Natural killer cell (primary cell): Measurements from ENCODE around the gene SKP2. TPM values are rescaled to one million over a fixed set of nuclear protein-coding genes. Genes with fewer than 3 reads are reported as not detected.

Experiments used
- ATAC-seq, 3 donors: fragments of 150-1000 bp in 2 of 3; fragments of 200-7000 bp in 1 of 3; cut with Tn5 transposase; 1 replicate in 1 of 3; 2 replicates in 2 of 3; pipeline ENCODE4 v1.10.0; 2021; ENCODE audit warnings: mild to moderate bottlenecking in 2 of 3, moderate library complexity in 2 of 3
- DNase-seq, 2 donors: peaks; one replicate each; pipeline versions ENCODE4 v3.0.0 to v3.0.0-alpha.2; 2013 to 2021; ENCODE audit warnings: mixed read lengths in 1 of 2
- H3K27ac ChIP-seq: one replicate; pipeline ENCODE4 v1.5.1; 2013; ENCODE audit warnings: mild to moderate bottlenecking, low read length
- H3K27me3 ChIP-seq: one replicate; pipeline ENCODE4 v1.6.1; 2013; ENCODE audit warnings: low read length; ENCODE audit not compliant: control insufficient read depth, insufficient read depth
- H3K36me3 ChIP-seq: one replicate; pipeline ENCODE4 v1.6.1; 2013; ENCODE audit warnings: low read length; ENCODE audit not compliant: control insufficient read depth, insufficient read depth
- H3K4me1 ChIP-seq: one replicate; pipeline ENCODE4 v1.6.1; 2013; ENCODE audit warnings: low read length; ENCODE audit not compliant: control insufficient read depth, insufficient read depth
- H3K4me3 ChIP-seq: one replicate; pipeline ENCODE4 v1.5.1; 2013; ENCODE audit warnings: low read length
- H3K9me3 ChIP-seq: one replicate; pipeline ENCODE4 v1.6.1; 2013; ENCODE audit warnings: low read length; ENCODE audit not compliant: control insufficient read depth, insufficient read depth
- H3K27ac Mint-ChIP-seq, 2 donors: one replicate each; pipeline ENCODE4 v1.8.0; 2022; ENCODE audit warnings: mild to moderate bottlenecking in 2 of 2, mixed read lengths in 2 of 2, moderate library complexity in 1 of 2
- H3K27me3 Mint-ChIP-seq, 2 donors: one replicate each; pipeline ENCODE4 v1.8.0; 2022; ENCODE audit warnings: low read depth in 2 of 2, mixed read lengths in 2 of 2
- H3K36me3 Mint-ChIP-seq: one replicate; pipeline ENCODE4 v1.8.0; 2022; ENCODE audit warnings: mixed read lengths
- H3K4me1 Mint-ChIP-seq, 2 donors: one replicate each; pipeline ENCODE4 v1.8.0; 2022; ENCODE audit warnings: mixed read lengths in 2 of 2
- H3K4me3 Mint-ChIP-seq: one replicate; pipeline ENCODE4 v1.8.0; 2022; ENCODE audit warnings: mild to moderate bottlenecking, moderate library complexity, mixed read lengths
- H3K9me3 Mint-ChIP-seq, 2 donors: one replicate each; pipeline ENCODE4 v1.8.0; 2022; ENCODE audit warnings: mixed read lengths in 2 of 2
- WGBS: methylation state at CpG from one replicate; pipeline ENCODE4 v1.1.7; 2013; ENCODE audit warnings: missing lambda C conversion rate; ENCODE audit not compliant: insufficient coverage; 5-methylcytosine and 5-hydroxymethylcytosine counted together
- intact Hi-C: fragments of 100-400 bp; cut with micrococcal nuclease; formaldehyde crosslinking; loops from one replicate; pipeline ENCODE4 v1.14.2; 2022
- total RNA-seq, 4 donors: library from RNA; stranded (reverse); fragments of 120-200 nt in 1 of 4; gene quantifications; one replicate each; pipeline versions ENCODE4 v1.2.3 to v1.2.4, GENCODE V29; 2013 to 2022
- TF ChIP-seq, protein P1 (sequence below): fragments of 200-600 bp; IDR thresholded peaks from one replicate; pipeline ENCODE4 v1.8.0; 2022; ENCODE audit warnings: antibody characterized with exemption

The SKP2 gene
- total RNA-seq, 3 donors from 2014 or later (not counting 1 experiment from before 2014, with no cell fraction given), result 12.0 to 20.5 (median 15.0) TPM

DNA sequence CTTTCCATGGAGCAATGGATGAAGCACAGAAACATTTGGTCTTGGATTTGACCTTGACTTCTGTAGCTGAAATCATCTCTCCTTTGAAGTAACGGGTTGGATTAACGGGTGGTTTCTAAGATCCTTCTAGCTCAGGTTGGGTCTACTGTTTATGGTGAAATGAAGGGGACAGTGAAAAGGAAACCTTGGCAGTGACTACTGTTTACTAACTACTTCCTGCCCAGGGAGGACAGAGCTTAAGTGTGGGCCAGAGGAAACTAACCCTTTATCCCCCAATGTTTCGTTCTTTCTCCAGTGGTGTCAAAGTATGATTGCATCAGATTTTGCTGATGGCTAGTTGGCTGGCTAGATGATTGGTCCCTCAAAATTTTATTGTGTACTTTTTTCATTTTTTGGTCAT is 22.2 kb downstream of the SKP2 start:
- DNase-seq (no peak), ATAC-seq (no peak)
- Histone ChIP-seq H3K4me1 (no peaks in the 10 kb centered on the region), H3K4me3 (no peak overlapping the region), H3K9me3 (no peaks in the 10 kb centered on the region), H3K27ac (no peak overlapping the region), H3K27me3 (no peaks in the 10 kb centered on the region), H3K36me3 (peaks cover 73% of the 10 kb centered on the region)
- H3K36me3 Mint-ChIP-seq, result peaks cover 33% of the 10 kb centered on the region
- H3K27ac Mint-ChIP-seq, result no peak overlapping the region
- H3K9me3 Mint-ChIP-seq, result no peaks in the 10 kb centered on the region
- no peaks in the 10 kb centered on the region for H3K27me3 Mint-ChIP-seq
- TF ChIP-seq, protein P1, sequence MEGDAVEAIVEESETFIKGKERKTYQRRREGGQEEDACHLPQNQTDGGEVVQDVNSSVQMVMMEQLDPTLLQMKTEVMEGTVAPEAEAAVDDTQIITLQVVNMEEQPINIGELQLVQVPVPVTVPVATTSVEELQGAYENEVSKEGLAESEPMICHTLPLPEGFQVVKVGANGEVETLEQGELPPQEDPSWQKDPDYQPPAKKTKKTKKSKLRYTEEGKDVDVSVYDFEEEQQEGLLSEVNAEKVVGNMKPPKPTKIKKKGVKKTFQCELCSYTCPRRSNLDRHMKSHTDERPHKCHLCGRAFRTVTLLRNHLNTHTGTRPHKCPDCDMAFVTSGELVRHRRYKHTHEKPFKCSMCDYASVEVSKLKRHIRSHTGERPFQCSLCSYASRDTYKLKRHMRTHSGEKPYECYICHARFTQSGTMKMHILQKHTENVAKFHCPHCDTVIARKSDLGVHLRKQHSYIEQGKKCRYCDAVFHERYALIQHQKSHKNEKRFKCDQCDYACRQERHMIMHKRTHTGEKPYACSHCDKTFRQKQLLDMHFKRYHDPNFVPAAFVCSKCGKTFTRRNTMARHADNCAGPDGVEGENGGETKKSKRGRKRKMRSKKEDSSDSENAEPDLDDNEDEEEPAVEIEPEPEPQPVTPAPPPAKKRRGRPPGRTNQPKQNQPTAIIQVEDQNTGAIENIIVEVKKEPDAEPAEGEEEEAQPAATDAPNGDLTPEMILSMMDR, result no peak
- no peak overlapping the region for H3K4me3 Mint-ChIP-seq
- no peaks in the 10 kb centered on the region for H3K4me1 Mint-ChIP-seq
- intact Hi-C loops, result no loop called here
- 100% methylated on average over 2 of the region's 3 CpGs for WGBS

DNA sequence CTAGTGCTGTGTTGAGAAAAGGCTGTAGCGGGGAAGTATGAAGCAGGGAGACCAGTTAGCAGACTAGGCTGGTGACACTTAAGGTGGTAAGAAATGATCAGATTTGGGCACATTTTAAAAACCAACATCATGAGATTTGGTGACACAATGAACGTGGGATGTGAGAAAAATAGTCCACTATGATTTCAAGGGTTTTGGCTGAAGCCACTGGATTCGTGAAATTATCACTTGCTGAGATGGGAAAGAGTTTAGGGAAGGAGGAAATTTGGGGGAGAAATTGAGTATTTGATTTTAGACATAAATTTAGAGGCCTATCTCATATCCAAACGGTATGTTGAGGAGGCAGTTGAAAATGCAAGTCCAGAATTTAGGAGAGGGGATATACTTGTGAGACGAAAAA is 23.1 kb downstream of the SKP2 start:
- WGBS, result 99% methylated on average over 4 of the region's 5 CpGs
- peaks cover 40% of the 10 kb centered on the region for H3K36me3 Mint-ChIP-seq
- no peaks in the 10 kb centered on the region for H3K9me3 ChIP-seq

DNA sequence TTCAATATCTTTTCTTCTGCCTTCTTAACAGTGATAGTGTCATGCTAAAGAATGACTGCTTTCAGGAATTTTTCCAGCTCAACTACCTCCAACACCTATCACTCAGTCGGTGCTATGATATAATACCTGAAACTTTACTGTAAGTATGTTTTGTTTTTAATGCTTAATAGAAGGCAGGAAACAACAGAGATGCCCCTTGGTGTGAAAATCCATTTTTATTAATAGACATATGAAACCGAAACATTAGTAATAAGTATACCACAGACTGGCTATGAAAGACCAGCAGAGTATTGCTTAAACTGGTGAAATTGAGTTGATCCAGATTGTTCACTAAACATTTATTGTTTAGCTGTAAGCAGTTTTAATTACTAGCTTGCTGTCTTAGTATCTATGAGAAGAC is 25.2 kb downstream of the SKP2 start:
- Histone ChIP-seq H3K36me3 (peaks cover 75% of the 10 kb centered on the region), H3K4me1 (no peaks in the 10 kb centered on the region), H3K27ac (no peak overlapping the region), H3K9me3 (no peaks in the 10 kb centered on the region), H3K4me3 (no peak overlapping the region), H3K27me3 (no peaks in the 10 kb centered on the region)
- TF ChIP-seq, protein P1, result no peak
- H3K4me3 Mint-ChIP-seq, result no peak overlapping the region
- ATAC-seq, result no peak
- H3K9me3 Mint-ChIP-seq, result no peaks in the 10 kb centered on the region
- H3K27ac Mint-ChIP-seq, result no peak overlapping the region
- no CpG with 5 or more reads among the region's 2 CpGs for WGBS
- H3K36me3 Mint-ChIP-seq, result peaks cover 38% of the 10 kb centered on the region
- no peaks in the 10 kb centered on the region for H3K4me1 Mint-ChIP-seq
- DNase-seq, result no peak
- intact Hi-C loops, result no loop called here
- no peaks in the 10 kb centered on the region for H3K27me3 Mint-ChIP-seq

More for the DNA sequence above, 23.1 kb downstream of the SKP2 start:
- no peak overlapping the region for H3K27ac Mint-ChIP-seq
- no peaks in the 10 kb centered on the region for H3K27me3 ChIP-seq
- TF ChIP-seq, protein P1, result no peak
- H3K27ac ChIP-seq, result no peak overlapping the region
- no peaks in the 10 kb centered on the region for H3K4me1 Mint-ChIP-seq
- H3K4me3 ChIP-seq, result no peak overlapping the region
- peaks cover 77% of the 10 kb centered on the region for H3K36me3 ChIP-seq
- no peaks in the 10 kb centered on the region for H3K9me3 Mint-ChIP-seq
- DNase-seq (no peak), ATAC-seq (no peak)
- intact Hi-C loops, result no loop called here
- no peaks in the 10 kb centered on the region for H3K4me1 ChIP-seq
- H3K27me3 Mint-ChIP-seq, result no peaks in the 10 kb centered on the region
- H3K4me3 Mint-ChIP-seq, result no peak overlapping the region

DNA sequence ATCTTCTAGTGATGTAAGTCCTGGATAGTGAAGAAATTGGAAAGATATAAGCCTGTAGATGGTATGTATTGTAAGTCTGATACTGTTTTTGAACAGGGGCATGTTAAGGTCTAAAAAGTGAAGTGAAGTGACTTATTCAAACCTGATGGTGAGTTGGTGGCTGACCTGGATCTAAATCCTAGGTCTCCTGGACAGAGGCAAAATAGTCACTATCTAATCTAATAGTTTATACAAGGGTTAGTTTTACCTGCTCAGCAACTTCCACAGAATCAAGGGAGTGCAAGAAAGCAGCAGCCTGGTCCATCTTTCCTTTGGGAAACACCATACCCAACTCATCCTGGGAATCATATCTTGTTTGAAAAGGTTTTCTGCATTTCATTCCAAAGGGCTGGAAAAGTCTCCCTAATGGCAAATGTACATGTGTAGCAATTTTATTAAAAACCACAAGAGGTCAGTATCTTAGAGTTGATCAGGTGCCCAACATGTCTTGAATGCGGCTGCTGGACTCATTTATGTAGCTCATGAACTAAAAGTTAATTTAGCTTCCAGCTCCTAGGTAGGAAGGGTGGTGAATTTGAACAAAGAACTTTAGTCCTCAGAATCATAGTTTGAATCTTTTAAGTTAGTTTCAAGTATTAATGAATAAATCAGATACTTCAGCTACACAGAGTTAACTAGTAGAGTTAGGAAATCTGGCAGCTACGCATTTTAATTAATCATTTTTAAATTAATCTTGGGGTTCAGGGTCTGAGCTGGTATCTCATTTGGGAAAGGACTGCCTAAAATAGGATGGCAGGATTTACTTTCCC is 26.0 kb downstream of the SKP2 start:
- no peak for DNase-seq
- peaks cover 73% of the 10 kb centered on the region for H3K36me3 ChIP-seq
- 96% methylated on average over 2 of the region's 2 CpGs for WGBS
- Mint-ChIP-seq H3K9me3 (no peaks in the 10 kb centered on the region), H3K27me3 (no peaks in the 10 kb centered on the region), H3K36me3 (peaks cover 38% of the 10 kb centered on the region), H3K4me1 (no peaks in the 10 kb centered on the region), H3K4me3 (no peak overlapping the region), H3K27ac (no peak overlapping the region)
- H3K9me3 ChIP-seq, result no peaks in the 10 kb centered on the region
- ATAC-seq, result no peak
- intact Hi-C loops, result no loop called here
- H3K27ac ChIP-seq, result no peak overlapping the region
- no peak overlapping the region for H3K4me3 ChIP-seq
- H3K27me3 ChIP-seq, result no peaks in the 10 kb centered on the region
- H3K4me1 ChIP-seq, result no peaks in the 10 kb centered on the region
- TF ChIP-seq, protein P1, result peak; percentile 9
